SK-N-MC (cell line): ENCODE measurements around the gene LRP6.

Experiments
- DNase-seq: peaks from one replicate; pipeline ENCODE4 v3.0.0-alpha.2; 2011; ENCODE audit warnings: low read depth, low spot score
- H3K27ac ChIP-seq: fragments of 200-600 bp; sonication (generic); 2 replicates; pipeline ENCODE4 v1.5.1; 2016; ENCODE audit warnings: mixed run types
- H3K36me3 ChIP-seq: fragments of 200-600 bp; sonication (generic); 2 replicates; pipeline ENCODE4 v1.6.1; 2017; ENCODE audit warnings: antibody characterized with exemption, low read length, mixed read lengths; ENCODE audit not compliant: insufficient read depth
- H3K4me3 ChIP-seq: fragments of 200-600 bp; sonication (generic); 2 replicates; pipeline ENCODE4 v1.5.1; 2016
- H3K9ac ChIP-seq: fragments of 200-600 bp; sonication (generic); 2 replicates; pipeline ENCODE4 v1.8.0; 2017; ENCODE audit warnings: mixed run types, mixed read lengths; ENCODE audit not compliant: insufficient read length
- H3K9me3 ChIP-seq: fragments of 200-600 bp; sonication (generic); 2 replicates; pipeline ENCODE4 v1.6.1; 2017; ENCODE audit warnings: low read depth, mild to moderate bottlenecking, antibody characterized with exemption, low read length, moderate library complexity, mixed read lengths
- EZH2 ChIP-seq: fragments of 200-600 bp; sonication (generic); IDR thresholded peaks from one replicate; pipeline ENCODE4 v1.6.1; 2017; ENCODE audit warnings: antibody characterized with exemption
- FOXP2 ChIP-seq: optimal IDR thresholded peaks from 2 replicates; pipeline ENCODE3; 2011; ENCODE audit warnings: mild to moderate bottlenecking, moderate library complexity; ENCODE audit not compliant: insufficient read depth; ENCODE audit errors: extremely low read length, control extremely low read depth
- POLR2AphosphoS5 ChIP-seq: IDR thresholded peaks from 2 replicates; pipeline ENCODE4 v1.6.1; 2012; ENCODE audit warnings: mild to moderate bottlenecking, low read depth, low read length, borderline replicate concordance

Gene LRP6

GRCh38 chr12:12290206-12290605 lies 23.4 kb upstream of the LRP6 start:
- TF ChIP-seq FOXP2 (no peak), EZH2 (no peak), POLR2AphosphoS5 (no peak)
- H3K27ac ChIP-seq, result no peak overlapping the region
- DNase-seq, result no peak
- no peaks in the 10 kb centered on the region for H3K9me3 ChIP-seq
- no peak overlapping the region for H3K4me3 ChIP-seq
- H3K36me3 ChIP-seq, result no peaks in the 10 kb centered on the region
- H3K9ac ChIP-seq, result no peak overlapping the region

- H3K9ac ChIP-seq, result no peak overlapping the region
- DNase-seq, result no peak
- no peak overlapping the region for H3K4me3 ChIP-seq
- no peak overlapping the region for H3K27ac ChIP-seq
- TF ChIP-seq EZH2 (no peak), FOXP2 (no peak), POLR2AphosphoS5 (no peak)
- no peaks in the 10 kb centered on the region for H3K9me3 ChIP-seq
- H3K36me3 ChIP-seq, result no peaks in the 10 kb centered on the region
Observed at GRCh38 chr12:12286441-12286840, 19.6 kb upstream of the LRP6 start.

GRCh38 chr12:12282761-12283425 lies 16.0 kb upstream of the LRP6 start:
- Histone ChIP-seq H3K36me3 (no peaks in the 10 kb centered on the region), H3K27ac (no peak overlapping the region), H3K9me3 (no peaks in the 10 kb centered on the region), H3K4me3 (no peak overlapping the region), H3K9ac (no peak overlapping the region)
- no peak for DNase-seq
- no peak for TF ChIP-seq EZH2
- no peak for TF ChIP-seq FOXP2
- TF ChIP-seq POLR2AphosphoS5, result no peak

DNA sequence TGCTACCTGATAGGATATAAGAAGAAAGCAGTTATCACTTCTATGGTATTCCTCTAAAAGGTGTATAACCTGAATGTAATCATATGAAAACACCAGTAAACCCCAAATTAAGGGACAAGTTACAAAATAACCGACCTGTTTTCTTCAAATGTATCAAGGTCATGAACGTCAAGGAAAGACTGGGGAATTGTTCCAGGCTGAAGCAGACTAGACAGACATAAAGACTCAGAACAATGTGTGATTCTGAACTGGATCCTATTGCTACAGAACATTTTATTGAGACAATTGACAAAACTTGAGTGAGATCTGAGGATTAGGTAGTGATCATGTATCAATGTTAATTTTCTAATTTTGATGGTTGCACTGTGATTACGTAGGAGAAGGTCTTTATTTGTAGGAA lies 15.4 kb upstream of the LRP6 start:
- Histone ChIP-seq H3K36me3 (no peaks in the 10 kb centered on the region), H3K4me3 (no peak overlapping the region), H3K9ac (no peak overlapping the region), H3K27ac (no peak overlapping the region), H3K9me3 (no peaks in the 10 kb centered on the region)
- DNase-seq, result no peak
- TF ChIP-seq EZH2 (no peak), POLR2AphosphoS5 (no peak), FOXP2 (no peak)

GRCh38 chr12:12281134-12281533 lies 14.3 kb upstream of the LRP6 start:
- no peaks in the 10 kb centered on the region for H3K36me3 ChIP-seq
- H3K9ac ChIP-seq, result no peak overlapping the region
- no peak overlapping the region for H3K27ac ChIP-seq
- H3K4me3 ChIP-seq, result no peak overlapping the region
- H3K9me3 ChIP-seq, result no peaks in the 10 kb centered on the region
- no peak for TF ChIP-seq POLR2AphosphoS5
- TF ChIP-seq EZH2, result no peak
- no peak for TF ChIP-seq FOXP2
- no peak for DNase-seq

DNA sequence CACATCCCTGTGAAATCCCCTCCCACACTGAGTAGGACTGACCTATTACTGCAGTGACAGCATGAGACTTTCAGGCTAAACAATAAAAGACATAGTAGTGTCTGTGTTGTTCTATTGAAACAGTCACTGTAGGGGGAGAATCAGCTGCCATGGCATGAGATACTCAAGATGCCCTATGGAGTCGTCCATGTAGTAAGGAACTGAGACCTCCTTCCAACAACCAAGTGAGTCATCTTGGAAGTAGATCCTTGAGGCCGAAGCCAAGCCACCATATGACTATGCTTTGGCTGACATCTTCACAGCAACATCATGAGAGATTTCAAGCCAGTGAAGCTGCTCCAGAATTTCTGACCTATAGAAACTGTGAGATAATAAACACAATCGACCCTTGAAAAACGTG lies 12.1 kb upstream of the LRP6 start:
- TF ChIP-seq EZH2 (no peak), POLR2AphosphoS5 (no peak), FOXP2 (no peak)
- no peaks in the 10 kb centered on the region for H3K9me3 ChIP-seq

DNA sequence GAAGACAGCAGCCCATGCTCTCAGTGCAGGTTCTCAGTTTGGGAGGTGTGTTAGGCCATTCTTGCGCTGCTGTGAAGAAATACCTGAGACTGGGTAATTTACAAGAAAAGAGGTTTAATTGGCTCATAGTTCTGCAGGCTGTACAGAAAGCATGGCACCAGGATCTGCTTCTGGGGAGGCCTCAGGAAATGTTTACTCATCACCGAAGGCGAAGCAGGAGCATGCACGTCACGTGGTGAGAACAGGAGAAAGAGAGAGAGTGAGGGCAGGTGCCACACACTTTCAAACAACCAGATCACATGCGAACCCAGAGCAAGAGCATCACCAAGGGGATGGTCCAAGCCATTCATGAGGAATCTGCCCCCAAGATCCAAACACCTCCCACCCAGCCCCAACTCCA lies 9.0 kb upstream of the LRP6 start:
- H3K36me3 ChIP-seq, result no peaks in the 10 kb centered on the region
- no peak overlapping the region for H3K4me3 ChIP-seq
- no peak for DNase-seq
- no peak overlapping the region for H3K27ac ChIP-seq
- no peak for TF ChIP-seq FOXP2
- no peak for TF ChIP-seq EZH2
- no peak for TF ChIP-seq POLR2AphosphoS5
- no peaks in the 10 kb centered on the region for H3K9me3 ChIP-seq
- H3K9ac ChIP-seq, result no peak overlapping the region

More for the DNA sequence above, 12.1 kb upstream of the LRP6 start:
- no peak overlapping the region for H3K27ac ChIP-seq
- no peak overlapping the region for H3K4me3 ChIP-seq
- DNase-seq, result no peak
- H3K9ac ChIP-seq, result no peak overlapping the region
- H3K36me3 ChIP-seq, result no peaks in the 10 kb centered on the region

- 0 out of 2 replicates have a peak overlapping the region, but pooled peaks have one; percentile 3 for H3K27ac ChIP-seq
- H3K9me3 ChIP-seq, result no peaks in the 10 kb centered on the region
- H3K4me3 ChIP-seq, result no peak overlapping the region
- no peak for TF ChIP-seq FOXP2
- TF ChIP-seq POLR2AphosphoS5, result no peak
- no peak for TF ChIP-seq EZH2
- H3K36me3 ChIP-seq, result no peaks in the 10 kb centered on the region
- no peak overlapping the region for H3K9ac ChIP-seq
- no peak for DNase-seq
Observed at GRCh38 chr12:12273291-12273957, 6.6 kb upstream of the LRP6 start.
